ENCODE measurements around the gene BTN3A1.

The BTN3A1 gene

GRCh38 chr6:26379740-26380139, 22.3 kb upstream of the BTN3A1 start:
- no peak for DNase-seq (ENCODE audit: low spot score)

DNA sequence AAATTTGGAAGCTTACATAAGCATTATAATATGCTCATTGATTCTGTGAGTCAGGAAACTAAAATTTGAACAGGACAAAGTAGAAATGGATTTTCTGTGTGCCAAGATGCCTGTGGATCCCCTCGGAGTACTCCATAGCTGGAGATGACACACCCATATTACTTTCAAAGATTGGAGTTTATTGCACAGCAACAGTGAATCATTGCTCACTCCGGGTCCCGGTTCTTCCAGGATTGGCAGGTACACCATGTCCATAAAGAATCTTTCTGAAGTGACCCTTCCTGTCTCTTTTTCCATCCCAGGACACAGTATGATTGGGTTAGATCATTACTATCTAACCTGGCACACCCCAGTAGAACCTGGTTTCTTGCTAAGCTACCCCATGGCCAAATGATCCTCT, 21.8 kb upstream of the BTN3A1 start:
- DNase-seq (ENCODE audit: low spot score): no peak

GRCh38 chr6:26382121-26382520, 20.0 kb upstream of the BTN3A1 start:
- no peak for DNase-seq (ENCODE audit: low spot score)

GRCh38 chr6:26383624-26384417, 18.3 kb upstream of the BTN3A1 start:
- DNase-seq (ENCODE audit: low spot score): no peak

DNA sequence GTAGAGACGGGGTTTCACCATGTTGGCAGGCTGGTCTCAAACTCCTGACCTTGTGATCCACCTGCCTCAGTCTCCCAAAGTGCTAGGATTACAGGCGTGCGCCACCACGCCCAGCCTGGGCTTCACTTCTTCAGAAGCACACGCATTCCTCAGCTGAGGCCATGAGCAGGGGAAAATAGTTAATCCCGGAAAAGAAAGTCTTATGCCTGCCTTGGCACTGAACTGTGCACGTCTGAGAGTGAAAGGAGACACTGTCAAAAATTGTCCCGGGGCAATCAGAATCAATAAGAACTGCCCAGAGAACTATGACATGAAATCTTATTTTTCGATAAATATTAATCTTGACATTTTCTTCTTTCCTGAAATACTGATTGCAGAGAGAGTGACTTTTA, 16.3 kb upstream of the BTN3A1 start:
- no peak for DNase-seq (ENCODE audit: low spot score)

DNA sequence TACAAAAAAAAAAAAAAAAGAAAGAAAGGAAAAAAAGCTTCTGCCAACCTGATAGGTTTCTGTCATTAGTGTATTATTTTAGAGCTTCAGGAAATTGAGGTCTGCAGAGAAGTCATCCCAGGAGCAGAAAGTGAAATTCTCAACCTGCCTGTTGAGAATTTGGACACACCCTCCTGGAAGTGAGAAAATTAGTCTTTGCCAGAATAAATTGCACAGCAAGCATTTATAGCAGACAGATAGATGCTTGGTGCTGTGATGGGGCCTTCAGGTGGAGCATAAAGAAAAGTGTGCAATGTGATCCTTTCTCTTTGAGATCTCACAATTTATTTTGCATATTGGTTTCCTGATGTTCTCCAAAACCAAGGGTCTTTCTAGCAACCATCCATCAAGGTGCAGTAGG, 14.5 kb upstream of the BTN3A1 start:
- DNase-seq (ENCODE audit: low spot score): no peak

- DNase-seq (ENCODE audit: low spot score): peak; percentile 26
Observed at GRCh38 chr6:26388014-26388413, 14.1 kb upstream of the BTN3A1 start.

GRCh38 chr6:26388441-26388840, 13.6 kb upstream of the BTN3A1 start:
- no peak for DNase-seq (ENCODE audit: low spot score)

- DNase-seq (ENCODE audit: low spot score): no peak
Observed at GRCh38 chr6:26389349-26389894, 12.7 kb upstream of the BTN3A1 start.

GRCh38 chr6:26390531-26390930, 11.5 kb upstream of the BTN3A1 start:
- no peak for DNase-seq (ENCODE audit: low spot score)

DNA sequence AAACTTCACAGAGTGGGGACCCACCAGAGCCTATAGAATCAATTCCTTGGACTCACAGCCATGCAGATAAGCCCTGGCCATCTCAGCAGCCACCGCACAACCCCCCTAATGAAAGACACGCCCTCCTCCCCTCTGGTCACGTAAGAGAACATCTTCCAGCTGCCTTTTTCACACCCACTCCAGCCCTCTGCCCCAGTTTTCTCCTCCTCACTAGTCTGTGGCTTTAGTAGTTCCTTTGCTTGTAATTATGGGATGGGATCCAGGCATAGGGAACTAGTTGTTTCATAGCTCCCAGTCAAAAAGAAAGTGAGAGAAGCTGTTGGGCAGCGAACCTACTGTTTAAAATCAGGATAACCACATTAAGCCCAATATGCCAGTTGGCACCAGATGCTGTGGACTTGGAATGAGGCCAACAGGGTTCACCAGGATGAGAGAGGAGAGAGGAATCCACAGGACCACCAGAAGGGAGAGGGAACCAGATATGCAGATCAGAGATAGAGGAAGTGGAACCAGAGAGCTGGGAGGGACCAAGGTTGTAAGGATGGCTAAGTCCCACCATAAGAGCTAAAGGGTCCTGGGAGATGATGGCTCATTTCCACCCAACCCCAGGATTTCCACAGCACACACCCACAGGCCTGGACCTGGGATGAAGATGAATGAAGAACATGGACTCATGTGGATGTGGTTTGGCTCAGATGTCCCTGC, 9.0 kb upstream of the BTN3A1 start:
- no peak for DNase-seq (ENCODE audit: low spot score)

DNA sequence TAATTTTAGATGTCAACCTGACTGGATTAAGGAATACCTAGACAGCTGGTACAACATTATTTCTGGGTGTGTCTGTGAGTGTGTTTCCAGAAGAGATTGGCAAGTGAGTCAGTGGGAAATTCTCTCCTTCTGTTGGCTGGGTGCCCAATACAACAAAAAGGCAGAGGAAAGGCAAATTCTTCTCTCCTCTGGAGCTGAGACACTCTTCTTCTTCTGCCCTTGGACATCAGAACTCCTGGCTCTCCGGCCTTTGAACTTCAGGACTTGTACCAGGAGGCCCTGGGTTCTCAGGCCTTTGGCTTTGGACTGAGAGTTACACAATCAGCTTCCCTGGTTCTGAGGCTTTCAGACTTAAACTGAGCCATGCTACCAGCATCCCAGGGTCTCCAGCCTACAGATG, 7.8 kb upstream of the BTN3A1 start:
- DNase-seq (ENCODE audit: low spot score): peak; percentile 15

- DNase-seq (ENCODE audit: low spot score): no peak
Observed at GRCh38 chr6:26398555-26398954, 3.5 kb upstream of the BTN3A1 start.

DNA sequence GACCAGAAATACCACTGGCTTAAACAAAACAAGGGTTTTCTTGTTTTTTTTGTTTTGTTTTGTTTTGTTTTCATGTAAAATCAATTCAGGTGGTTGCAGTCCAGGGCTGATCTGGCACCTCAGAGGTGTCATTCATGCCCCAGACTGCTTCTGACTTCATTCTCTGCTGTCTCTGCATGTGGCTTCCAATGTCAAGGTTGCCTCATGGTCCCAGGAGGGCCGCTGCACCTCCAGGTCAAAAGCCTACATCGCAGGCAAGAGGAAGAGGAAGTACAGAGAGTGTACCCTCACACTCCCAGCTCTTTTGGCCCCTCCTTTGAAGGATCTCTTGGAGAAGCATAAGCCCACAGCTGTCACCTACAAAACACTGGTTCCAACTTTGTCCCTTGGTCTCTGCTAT, 1.4 kb upstream of the BTN3A1 start:
- no peak for DNase-seq (ENCODE audit: low spot score)

DNA sequence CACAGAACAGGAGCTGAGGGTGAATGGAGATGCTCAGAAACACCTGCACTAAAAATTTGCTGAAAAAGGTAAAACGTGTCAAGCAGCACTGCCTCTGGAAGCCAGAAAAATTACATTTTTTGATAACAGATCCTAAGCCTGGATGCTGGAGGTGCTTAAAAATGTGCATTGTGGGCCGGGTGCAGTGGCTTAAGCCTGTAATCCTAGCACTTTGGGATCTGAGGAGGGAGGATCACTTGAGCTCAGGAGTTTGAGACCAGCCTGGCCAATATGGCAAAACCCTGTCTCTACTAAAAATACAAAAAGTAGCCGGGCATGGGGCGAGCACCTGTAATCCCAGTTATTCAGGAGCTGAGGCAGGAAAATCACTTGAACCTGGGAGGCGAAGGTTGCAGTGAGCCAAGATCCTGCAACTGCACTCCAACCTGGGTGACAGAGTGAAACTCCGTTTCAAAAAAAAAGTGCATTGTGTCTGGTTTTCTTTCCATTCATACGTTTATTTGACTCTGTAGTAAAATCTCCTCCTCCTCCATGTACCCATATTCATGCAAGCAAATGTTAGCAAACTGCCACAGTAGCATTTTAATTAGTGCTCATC, 587 bp upstream of the BTN3A1 start:
- DNase-seq (ENCODE audit: low spot score): no peak

GRCh38 chr6:26403893-26404292, 1.8 kb downstream of the BTN3A1 start:
- DNase-seq (ENCODE audit: low spot score): no peak

DNA sequence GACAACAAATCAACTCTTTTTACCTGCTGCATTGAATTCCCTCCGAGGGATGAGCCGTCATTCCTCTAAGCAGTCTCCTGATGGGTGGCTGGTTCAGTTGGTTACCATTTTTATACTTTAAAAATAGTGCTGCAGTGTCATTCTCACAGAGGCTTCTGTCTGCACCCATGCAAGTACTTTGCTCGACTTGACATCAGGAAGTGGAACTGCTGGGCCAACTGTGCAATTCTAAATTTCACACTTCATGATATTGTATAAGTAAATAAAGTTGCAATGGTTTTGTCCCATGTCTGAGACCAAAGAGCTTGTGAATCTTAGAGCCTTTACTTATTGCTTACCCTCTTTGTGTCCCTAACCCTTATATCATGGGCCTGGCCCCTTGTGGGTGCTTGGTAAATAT, 2.5 kb downstream of the BTN3A1 start:
- DNase-seq (ENCODE audit: low spot score): no peak

- no peak for DNase-seq (ENCODE audit: low spot score)
Observed at GRCh38 chr6:26408828-26409730, 7.0 kb downstream of the BTN3A1 start.

DNA sequence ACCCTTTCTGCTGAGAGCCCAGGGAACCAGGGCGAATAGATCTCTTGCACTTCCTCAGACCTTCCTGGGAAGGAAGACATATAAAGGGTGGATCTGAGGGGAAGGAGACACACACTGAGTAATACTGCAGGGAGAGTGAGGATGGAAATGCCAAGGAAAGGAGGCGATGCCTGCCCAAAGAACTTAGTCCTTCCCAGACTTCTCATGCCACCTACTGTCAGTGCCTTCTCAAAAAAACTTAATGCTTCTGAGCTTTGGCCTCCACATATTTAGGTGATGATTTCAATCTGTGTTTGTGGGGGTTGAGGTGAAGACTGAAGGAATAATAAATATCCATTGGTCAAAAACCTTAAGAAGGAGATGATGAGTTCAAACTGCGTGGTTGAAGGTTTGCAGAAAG, 9.7 kb downstream of the BTN3A1 start:
- no peak for DNase-seq (ENCODE audit: low spot score)

DNA sequence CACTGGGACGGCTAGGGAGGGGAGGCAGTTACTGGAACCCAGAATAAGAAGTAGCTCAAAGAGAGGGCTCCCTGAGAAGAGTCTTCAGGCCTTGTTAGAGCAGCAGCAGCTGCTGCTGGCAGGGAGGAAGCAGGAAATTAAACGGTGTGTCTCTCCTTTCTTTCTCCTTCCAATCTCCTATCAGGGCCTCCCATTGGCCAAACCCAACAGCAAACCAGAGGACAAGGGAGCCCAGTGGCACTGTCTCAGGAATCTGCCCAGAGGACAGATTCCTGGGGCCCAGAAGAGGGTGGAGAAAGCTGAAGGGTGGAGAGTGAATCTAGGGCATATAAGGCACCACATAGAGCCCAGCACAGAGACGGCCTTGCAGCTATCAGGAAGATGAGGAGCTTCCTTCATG, 10.2 kb downstream of the BTN3A1 start:
- DNase-seq (ENCODE audit: low spot score): no peak

GRCh38 chr6:26412954-26413353, 10.9 kb downstream of the BTN3A1 start:
- no peak for DNase-seq (ENCODE audit: low spot score)

GRCh38 chr6:26414281-26414680, 12.2 kb downstream of the BTN3A1 start:
- DNase-seq (ENCODE audit: low spot score): no peak

Measured in AG08396 (cell line).